DND-41 (cell line): Measurements from ENCODE around the gene PRDM2.

Source experiments
- CTCF ChIP-seq: IDR thresholded peaks from 2 replicates; pipeline ENCODE4 v1.5.1; 2012; ENCODE audit warnings: borderline replicate concordance, low read length, moderate library complexity, mild to moderate bottlenecking; ENCODE audit not compliant: poor library complexity, severe bottlenecking; ENCODE audit errors: extremely low read depth
- EZH2 ChIP-seq: IDR thresholded peaks from 3 replicates; pipeline ENCODE4 v1.6.1; 2012; ENCODE audit warnings: borderline replicate concordance, low read depth, mild to moderate bottlenecking, moderate library complexity, low read length, inconsistent platforms; ENCODE audit not compliant: severe bottlenecking

- no peak for TF ChIP-seq CTCF
- no peak for TF ChIP-seq EZH2
Measured at GRCh38 chr1:13652238-13652637, 47.8 kb upstream of the PRDM2 start.
